ENCODE results near the gene SYT13.

SYT13 gene

DNA sequence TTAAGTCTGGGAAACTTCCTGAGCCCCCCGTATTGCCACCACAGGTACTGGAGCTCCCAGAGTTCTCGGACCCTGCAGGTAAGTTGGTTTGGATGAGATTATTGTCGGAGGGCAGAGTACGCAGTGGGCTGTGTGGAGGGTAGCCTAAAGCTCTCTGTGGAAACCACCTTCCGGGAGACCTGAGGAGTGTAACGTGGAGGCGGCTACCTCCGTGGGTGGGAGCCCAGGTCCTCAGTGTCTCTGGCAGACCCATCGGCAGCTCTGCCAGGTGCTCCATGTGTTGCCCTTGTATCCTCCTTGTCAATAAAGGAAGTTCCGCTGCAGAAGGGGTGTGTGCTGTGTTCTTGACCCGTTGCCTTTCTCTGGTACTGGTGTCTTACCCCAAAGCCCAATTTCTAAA lies 61.4 kb downstream of the SYT13 start:
- H3K4me3 ChIP-seq, result no peak overlapping the region
- H3K27ac ChIP-seq, result no peak overlapping the region
- TF ChIP-seq, protein P1, sequence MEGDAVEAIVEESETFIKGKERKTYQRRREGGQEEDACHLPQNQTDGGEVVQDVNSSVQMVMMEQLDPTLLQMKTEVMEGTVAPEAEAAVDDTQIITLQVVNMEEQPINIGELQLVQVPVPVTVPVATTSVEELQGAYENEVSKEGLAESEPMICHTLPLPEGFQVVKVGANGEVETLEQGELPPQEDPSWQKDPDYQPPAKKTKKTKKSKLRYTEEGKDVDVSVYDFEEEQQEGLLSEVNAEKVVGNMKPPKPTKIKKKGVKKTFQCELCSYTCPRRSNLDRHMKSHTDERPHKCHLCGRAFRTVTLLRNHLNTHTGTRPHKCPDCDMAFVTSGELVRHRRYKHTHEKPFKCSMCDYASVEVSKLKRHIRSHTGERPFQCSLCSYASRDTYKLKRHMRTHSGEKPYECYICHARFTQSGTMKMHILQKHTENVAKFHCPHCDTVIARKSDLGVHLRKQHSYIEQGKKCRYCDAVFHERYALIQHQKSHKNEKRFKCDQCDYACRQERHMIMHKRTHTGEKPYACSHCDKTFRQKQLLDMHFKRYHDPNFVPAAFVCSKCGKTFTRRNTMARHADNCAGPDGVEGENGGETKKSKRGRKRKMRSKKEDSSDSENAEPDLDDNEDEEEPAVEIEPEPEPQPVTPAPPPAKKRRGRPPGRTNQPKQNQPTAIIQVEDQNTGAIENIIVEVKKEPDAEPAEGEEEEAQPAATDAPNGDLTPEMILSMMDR (IDR thresholded peaks at IDR 0.05), result no peak
- DNase-seq (ENCODE audit: low spot score), result no peak

DNA sequence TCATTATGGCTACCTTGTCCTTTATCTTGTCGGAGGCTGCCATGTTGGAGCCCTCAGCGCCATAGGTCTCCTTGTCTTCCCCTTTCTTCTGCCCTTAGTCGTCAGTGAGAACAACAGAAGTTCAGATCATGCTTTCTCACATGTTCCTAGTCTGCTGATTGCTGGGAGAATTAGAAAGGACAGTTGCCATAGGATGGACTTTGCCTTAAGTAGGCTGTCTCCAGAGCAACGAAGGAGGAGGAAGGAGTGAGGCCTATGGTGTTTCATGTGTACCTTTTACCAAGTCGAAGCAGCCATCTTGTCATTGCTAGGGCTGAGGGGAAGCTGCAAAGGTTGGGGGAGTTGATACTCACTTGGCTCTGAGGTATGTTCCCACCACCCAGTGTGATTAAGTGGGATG lies 62.6 kb downstream of the SYT13 start:
- Histone ChIP-seq H3K4me3 (no peak overlapping the region), H3K27ac (no peak overlapping the region)

DNA sequence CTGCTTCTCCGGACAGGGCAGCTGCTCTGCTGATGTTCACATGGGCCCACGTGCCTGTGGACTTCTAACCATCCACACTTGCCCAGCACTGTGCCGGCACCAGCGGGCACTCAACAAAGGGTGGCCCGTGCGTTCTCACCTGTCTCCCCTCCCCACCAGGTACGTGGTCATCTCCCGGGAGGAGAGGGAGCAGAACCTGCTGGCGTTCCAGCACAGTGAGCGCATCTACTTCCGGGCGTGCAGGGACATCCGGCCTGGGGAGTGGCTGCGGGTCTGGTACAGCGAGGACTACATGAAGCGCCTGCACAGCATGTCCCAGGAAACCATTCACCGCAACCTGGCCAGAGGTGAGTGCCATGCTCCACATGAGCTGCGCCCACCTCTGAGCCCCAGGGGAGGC lies 66.7 kb downstream of the SYT13 start:
- TF ChIP-seq, protein P1 (IDR thresholded peaks at IDR 0.05), result no peak
- H3K4me3 ChIP-seq, result no peak overlapping the region
- DNase-seq (ENCODE audit: low spot score), result no peak
- no peak overlapping the region for H3K27ac ChIP-seq

More for the DNA sequence above, 62.6 kb downstream of the SYT13 start:
- no peak for DNase-seq (ENCODE audit: low spot score)
- TF ChIP-seq, protein P1 (IDR thresholded peaks at IDR 0.05), result no peak

DNA sequence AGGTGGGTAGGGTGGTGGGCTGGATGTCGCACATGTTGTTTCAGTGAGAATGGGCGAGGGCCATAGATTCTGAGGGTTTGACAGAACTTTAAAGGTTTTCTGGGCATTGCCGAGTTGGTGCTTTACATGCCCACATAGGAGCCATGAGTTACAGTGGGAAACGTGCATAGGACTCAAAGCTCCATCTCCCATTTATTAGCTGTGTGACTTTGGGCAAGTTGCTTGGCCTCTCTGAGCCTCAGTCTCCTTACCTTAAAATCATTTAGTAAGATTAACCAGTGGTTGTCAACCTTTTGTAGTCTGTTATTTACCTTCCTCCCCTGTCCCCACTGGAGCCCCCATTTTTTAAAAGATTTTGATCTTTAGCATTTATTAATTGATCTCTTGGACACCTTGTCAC lies 67.4 kb downstream of the SYT13 start:
- DNase-seq (ENCODE audit: low spot score), result no peak
- no peak overlapping the region for H3K4me3 ChIP-seq
- no peak overlapping the region for H3K27ac ChIP-seq
- TF ChIP-seq, protein P1 (IDR thresholded peaks at IDR 0.05), result no peak

DNA sequence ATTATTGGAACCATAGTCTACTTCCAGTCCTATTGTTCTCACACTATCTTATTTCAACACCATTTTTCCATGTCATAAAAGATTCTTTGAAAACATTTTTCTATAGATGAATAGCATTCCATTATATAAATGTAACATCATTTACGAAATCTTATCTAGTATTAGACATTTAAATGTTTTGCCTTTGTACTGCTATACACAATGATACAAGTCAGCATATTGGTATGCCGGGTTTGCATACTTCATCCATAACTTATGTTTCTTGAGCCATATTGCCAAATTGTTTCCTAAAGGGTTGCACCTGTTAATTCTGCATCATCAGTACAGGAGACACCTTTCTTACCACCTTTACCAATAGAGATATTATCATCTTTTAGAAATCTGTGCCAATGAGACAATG lies 68.2 kb downstream of the SYT13 start:
- no peak overlapping the region for H3K27ac ChIP-seq
- DNase-seq (ENCODE audit: low spot score), result no peak
- no peak overlapping the region for H3K4me3 ChIP-seq
- TF ChIP-seq, protein P1 (IDR thresholded peaks at IDR 0.05), result no peak

DNA sequence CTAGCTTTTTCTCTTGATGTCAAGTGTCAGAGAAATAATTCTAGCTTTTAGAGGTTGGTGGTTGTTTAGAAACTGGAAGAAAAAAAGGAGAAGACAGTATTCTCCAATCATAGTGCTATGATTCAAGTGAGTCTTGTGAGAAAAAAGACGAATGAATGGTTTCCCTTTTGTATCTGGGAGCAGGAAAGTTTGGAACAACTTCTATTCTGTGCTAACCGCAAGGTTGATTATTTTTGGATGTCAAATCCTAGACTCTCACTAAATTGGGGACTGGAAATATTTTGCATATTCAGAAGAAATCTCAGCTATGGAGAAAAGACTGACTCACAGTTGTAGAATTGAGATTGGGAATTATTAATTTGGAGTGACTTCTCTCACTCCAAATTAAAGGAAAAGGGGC lies 69.2 kb downstream of the SYT13 start:
- DNase-seq (ENCODE audit: low spot score), result no peak
- TF ChIP-seq, protein P1 (IDR thresholded peaks at IDR 0.05), result no peak
- Histone ChIP-seq H3K27ac (no peak overlapping the region), H3K4me3 (no peak overlapping the region)

DNA sequence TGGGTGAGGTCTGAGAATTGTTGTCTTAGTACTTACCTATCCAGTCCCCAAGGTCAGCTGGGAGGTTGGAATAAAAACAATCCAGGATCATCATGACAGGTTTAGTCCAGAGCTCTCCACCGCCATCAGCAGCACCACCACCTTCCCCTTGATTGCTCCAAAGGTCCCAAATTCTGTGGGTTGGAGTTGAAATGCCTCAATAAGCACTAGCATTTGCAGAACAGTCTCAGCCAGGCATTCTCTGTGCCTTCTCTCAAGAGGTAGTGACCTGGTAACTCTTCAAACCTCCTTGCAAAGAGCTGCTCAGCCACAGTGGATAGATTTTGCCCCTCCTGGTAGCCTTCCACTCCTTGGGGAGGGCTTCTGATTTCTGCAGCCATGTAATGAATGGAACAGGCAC lies 70.1 kb downstream of the SYT13 start:
- Histone ChIP-seq H3K27ac (no peak overlapping the region), H3K4me3 (no peak overlapping the region)
- DNase-seq (ENCODE audit: low spot score), result no peak
- TF ChIP-seq, protein P1 (IDR thresholded peaks at IDR 0.05), result no peak
